Measurements from ENCODE around the gene IQSEC1. TPM values are rescaled to one million over a fixed set of nuclear protein-coding genes. Genes with fewer than 3 reads are reported as not detected.

The IQSEC1 gene
- 7.6 TPM for polyA plus RNA-seq (2013)

- ChIA-PET POLR2A (no interaction called here), CTCF (interaction anchor here (0.8 to 1.4 kb wide), 2 partner anchors 9 to 19 kb away, joined by 3 to 5 read pairs; no protein-coding TSS in a partner anchor)
- peak; percentile 50 to 79 (median 78) for DNase-seq
- Histone ChIP-seq H3K36me3 (ENCODE audit: control insufficient read depth in 4 of 4, insufficient read depth in 4 of 4, low read length in 3 of 4) (no peaks in the 10 kb centered on the region), H3K4me3 (ENCODE audit: control insufficient read depth in 1 of 7, extremely low read depth in 1 of 7, insufficient read depth in 4 of 7, low read depth in 2 of 7, low read length in 6 of 7) (peak within 1 kb of the TSS in 2 of 7 experiments; percentile 30 to 46), H3K9me3 (ENCODE audit: control extremely low read depth in 1 of 5, control insufficient read depth in 4 of 5, insufficient read depth in 2 of 5, low read depth in 1 of 5, low read length in 4 of 5) (peaks cover 0 to 4% (median 0%) of the 10 kb centered on the region in 5 experiments), H3K4me1 (ENCODE audit: control extremely low read depth in 1 of 4, control insufficient read depth in 4 of 4, insufficient read depth in 4 of 4, low read length in 3 of 4) (peaks cover 0 to 35% (median 30%) of the 10 kb centered on the region in 4 experiments), H3K27me3 (replicated peaks in 2 of 5; ENCODE audit: control insufficient read depth in 4 of 5, insufficient read depth in 5 of 5, low read length in 4 of 5) (peaks cover 0 to 41% (median 9%) of the 10 kb centered on the region in 5 experiments), H3K27ac (ENCODE audit: insufficient read depth in 1 of 2, low read depth in 1 of 2, low read length in 2 of 2, poor library complexity in 1 of 2, severe bottlenecking in 2 of 2) (no peak within 1 kb of the TSS)
- WGBS (ENCODE audit: insufficient coverage) = 13% methylated on average over 28 of the region's 63 CpGs
These were observed at the start of gene IQSEC1 for GRCh38 chr3:13073326-13074005. Gene IQSEC1, minus strand, starts transcription at chr3:13073429. Its CDS starts 415 bp downstream, at chr3:13073014.

GRCh38 chr3:13122081-13123012 is 49.1 kb upstream of the IQSEC1 start:
- no peaks in the 10 kb centered on the region for H3K36me3 ChIP-seq (ENCODE audit: control insufficient read depth in 4 of 4, insufficient read depth in 4 of 4, low read length in 3 of 4)
- H3K27ac ChIP-seq (ENCODE audit: insufficient read depth in 1 of 2, low read depth in 1 of 2, low read length in 2 of 2, poor library complexity in 1 of 2, severe bottlenecking in 2 of 2) = no peak overlapping the region
- no peak overlapping the region for H3K4me3 ChIP-seq (ENCODE audit: control insufficient read depth in 1 of 7, extremely low read depth in 1 of 7, insufficient read depth in 4 of 7, low read depth in 2 of 7, low read length in 6 of 7)
- DNase-seq = no peak
- no peaks in the 10 kb centered on the region for H3K27me3 ChIP-seq (replicated peaks in 2 of 5; ENCODE audit: control insufficient read depth in 4 of 5, insufficient read depth in 5 of 5, low read length in 4 of 5)
- 88% methylated on average over 18 of the region's 20 CpGs for WGBS (ENCODE audit: insufficient coverage)
- no peaks in the 10 kb centered on the region for H3K9me3 ChIP-seq (ENCODE audit: control extremely low read depth in 1 of 5, control insufficient read depth in 4 of 5, insufficient read depth in 2 of 5, low read depth in 1 of 5, low read length in 4 of 5)
- CTCF ChIA-PET = interaction anchor here (0.7 kb wide), 1 partner anchor 31 kb away, joined by 3 read pairs; no protein-coding TSS in a partner anchor
- H3K4me1 ChIP-seq (ENCODE audit: control extremely low read depth in 1 of 4, control insufficient read depth in 4 of 4, insufficient read depth in 4 of 4, low read length in 3 of 4) = no peaks in the 10 kb centered on the region
- POLR2A ChIA-PET = no interaction called here

GRCh38 chr3:13121553-13122001 is 48.3 kb upstream of the IQSEC1 start:
- Histone ChIP-seq H3K27me3 (replicated peaks in 2 of 5; ENCODE audit: control insufficient read depth in 4 of 5, insufficient read depth in 5 of 5, low read length in 4 of 5) (no peaks in the 10 kb centered on the region), H3K4me1 (ENCODE audit: control extremely low read depth in 1 of 4, control insufficient read depth in 4 of 4, insufficient read depth in 4 of 4, low read length in 3 of 4) (no peaks in the 10 kb centered on the region), H3K4me3 (ENCODE audit: control insufficient read depth in 1 of 7, extremely low read depth in 1 of 7, insufficient read depth in 4 of 7, low read depth in 2 of 7, low read length in 6 of 7) (no peak overlapping the region), H3K9me3 (ENCODE audit: control extremely low read depth in 1 of 5, control insufficient read depth in 4 of 5, insufficient read depth in 2 of 5, low read depth in 1 of 5, low read length in 4 of 5) (no peaks in the 10 kb centered on the region), H3K27ac (ENCODE audit: insufficient read depth in 1 of 2, low read depth in 1 of 2, low read length in 2 of 2, poor library complexity in 1 of 2, severe bottlenecking in 2 of 2) (no peak overlapping the region), H3K36me3 (ENCODE audit: control insufficient read depth in 4 of 4, insufficient read depth in 4 of 4, low read length in 3 of 4) (no peaks in the 10 kb centered on the region)
- ChIA-PET POLR2A (no interaction called here), CTCF (no interaction called here)
- whole genome bisulfite sequencing (ENCODE audit: insufficient coverage) = 95% methylated on average over 13 of the region's 14 CpGs
- DNase-seq = no peak

DNA sequence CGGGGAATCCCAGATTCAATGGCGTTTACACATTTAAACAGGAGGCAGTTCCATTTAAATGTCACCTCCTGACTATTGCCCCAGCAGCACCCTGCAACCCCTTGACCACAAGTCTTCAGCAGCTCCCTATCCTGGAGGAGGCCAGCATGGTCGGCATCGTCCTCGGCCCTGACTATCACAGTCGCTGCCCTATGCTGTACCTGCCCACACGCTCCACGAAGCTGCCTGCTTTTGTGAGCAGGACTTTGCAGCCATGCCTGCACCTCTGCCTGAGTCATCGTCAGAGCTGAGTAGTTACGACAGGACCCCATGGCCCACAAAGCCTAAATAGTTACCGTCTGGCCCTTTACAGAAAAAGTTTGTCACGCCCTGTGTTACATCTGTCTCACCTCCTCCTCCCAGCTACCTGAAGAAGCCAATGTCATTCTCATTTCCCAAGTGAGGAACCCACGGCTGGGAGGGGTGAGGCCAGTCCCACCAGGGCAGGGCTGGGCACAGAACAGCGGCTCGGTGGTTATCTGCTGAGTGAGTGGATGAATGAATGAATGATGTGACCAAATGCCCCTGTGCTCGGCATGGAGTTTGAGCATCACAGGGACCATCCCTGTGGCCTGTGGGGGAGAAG is 47.8 kb upstream of the IQSEC1 start:
- WGBS (ENCODE audit: insufficient coverage) = 97% methylated on average over 11 of the region's 16 CpGs
- CTCF ChIA-PET = interaction anchor here (0.9 kb wide), 1 partner anchor 341 kb away, joined by 3 read pairs; no protein-coding TSS in a partner anchor

GRCh38 chr3:13120289-13120927 is 47.2 kb upstream of the IQSEC1 start:
- POLR2A ChIA-PET = no interaction called here
- no peaks in the 10 kb centered on the region for H3K27me3 ChIP-seq (replicated peaks in 2 of 5; ENCODE audit: control insufficient read depth in 4 of 5, insufficient read depth in 5 of 5, low read length in 4 of 5)
- CTCF ChIA-PET = interaction anchor here (0.9 kb wide), 1 partner anchor 341 kb away, joined by 3 read pairs; no protein-coding TSS in a partner anchor

More for the DNA sequence above, 47.8 kb upstream of the IQSEC1 start:
- no peak overlapping the region for H3K4me3 ChIP-seq (ENCODE audit: control insufficient read depth in 1 of 7, extremely low read depth in 1 of 7, insufficient read depth in 4 of 7, low read depth in 2 of 7, low read length in 6 of 7)
- H3K27ac ChIP-seq (ENCODE audit: insufficient read depth in 1 of 2, low read depth in 1 of 2, low read length in 2 of 2, poor library complexity in 1 of 2, severe bottlenecking in 2 of 2) = no peak overlapping the region
- H3K36me3 ChIP-seq (ENCODE audit: control insufficient read depth in 4 of 4, insufficient read depth in 4 of 4, low read length in 3 of 4) = no peaks in the 10 kb centered on the region
- POLR2A ChIA-PET = no interaction called here
- H3K9me3 ChIP-seq (ENCODE audit: control extremely low read depth in 1 of 5, control insufficient read depth in 4 of 5, insufficient read depth in 2 of 5, low read depth in 1 of 5, low read length in 4 of 5) = no peaks in the 10 kb centered on the region
- no peak for DNase-seq
- H3K4me1 ChIP-seq (ENCODE audit: control extremely low read depth in 1 of 4, control insufficient read depth in 4 of 4, insufficient read depth in 4 of 4, low read length in 3 of 4) = no peaks in the 10 kb centered on the region
- no peaks in the 10 kb centered on the region for H3K27me3 ChIP-seq (replicated peaks in 2 of 5; ENCODE audit: control insufficient read depth in 4 of 5, insufficient read depth in 5 of 5, low read length in 4 of 5)

DNA sequence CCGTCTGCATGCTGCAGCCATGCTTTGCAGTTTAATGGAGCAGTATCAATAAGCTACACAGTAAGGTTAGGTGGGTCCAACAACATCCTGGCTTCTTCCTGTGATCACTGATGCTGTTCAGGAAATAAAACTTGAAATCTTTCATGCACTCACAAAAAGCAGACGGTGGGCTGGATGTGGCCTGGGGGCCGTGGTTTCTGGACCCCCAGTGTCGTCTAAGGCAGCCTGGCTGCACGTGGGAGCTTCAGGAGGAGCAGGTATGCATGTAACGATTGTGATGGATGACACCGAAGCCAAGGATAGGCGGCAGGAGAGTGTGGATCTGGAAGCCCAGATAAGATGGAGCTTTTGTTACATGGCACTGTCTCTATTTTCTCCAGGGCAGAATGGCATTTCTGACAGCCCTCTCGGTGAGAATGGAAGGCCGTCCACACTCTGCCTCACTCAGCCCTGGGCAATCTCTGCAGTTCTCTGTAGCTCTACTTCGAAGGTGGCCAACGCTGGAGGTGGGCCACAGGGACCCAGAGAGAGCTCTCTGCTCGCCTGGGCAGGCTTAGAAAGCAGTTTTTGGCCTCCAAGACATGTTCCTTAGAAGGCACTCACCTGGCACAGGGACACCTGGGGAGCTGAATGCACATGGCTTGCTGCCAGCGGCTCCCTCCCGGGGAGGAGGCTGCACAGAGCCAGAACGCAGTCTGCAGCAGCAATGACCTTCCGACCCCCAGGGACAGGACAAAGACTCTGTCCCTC is 46.4 kb upstream of the IQSEC1 start:
- Histone ChIP-seq H3K4me1 (ENCODE audit: control extremely low read depth in 1 of 4, control insufficient read depth in 4 of 4, insufficient read depth in 4 of 4, low read length in 3 of 4) (no peaks in the 10 kb centered on the region), H3K9me3 (ENCODE audit: control extremely low read depth in 1 of 5, control insufficient read depth in 4 of 5, insufficient read depth in 2 of 5, low read depth in 1 of 5, low read length in 4 of 5) (no peaks in the 10 kb centered on the region), H3K27ac (ENCODE audit: insufficient read depth in 1 of 2, low read depth in 1 of 2, low read length in 2 of 2, poor library complexity in 1 of 2, severe bottlenecking in 2 of 2) (no peak overlapping the region), H3K36me3 (ENCODE audit: control insufficient read depth in 4 of 4, insufficient read depth in 4 of 4, low read length in 3 of 4) (no peaks in the 10 kb centered on the region), H3K4me3 (ENCODE audit: control insufficient read depth in 1 of 7, extremely low read depth in 1 of 7, insufficient read depth in 4 of 7, low read depth in 2 of 7, low read length in 6 of 7) (no peak overlapping the region), H3K27me3 (replicated peaks in 2 of 5; ENCODE audit: control insufficient read depth in 4 of 5, insufficient read depth in 5 of 5, low read length in 4 of 5) (no peaks in the 10 kb centered on the region)
- ChIA-PET POLR2A (interaction anchor here (0.7 kb wide), 1 partner anchor 22 kb away, joined by 3 read pairs; no protein-coding TSS in a partner anchor), CTCF (interaction anchor here (1.0 kb wide), 1 partner anchor 11 kb away, joined by 3 read pairs; no protein-coding TSS in a partner anchor)
- WGBS (ENCODE audit: insufficient coverage) = 73% methylated on average over 14 of the region's 17 CpGs
- DNase-seq = no peak

More at GRCh38 chr3:13120289-13120927, 47.2 kb upstream of the IQSEC1 start:
- Histone ChIP-seq H3K36me3 (ENCODE audit: control insufficient read depth in 4 of 4, insufficient read depth in 4 of 4, low read length in 3 of 4) (no peaks in the 10 kb centered on the region), H3K4me3 (ENCODE audit: control insufficient read depth in 1 of 7, extremely low read depth in 1 of 7, insufficient read depth in 4 of 7, low read depth in 2 of 7, low read length in 6 of 7) (no peak overlapping the region), H3K27ac (ENCODE audit: insufficient read depth in 1 of 2, low read depth in 1 of 2, low read length in 2 of 2, poor library complexity in 1 of 2, severe bottlenecking in 2 of 2) (no peak overlapping the region), H3K9me3 (ENCODE audit: control extremely low read depth in 1 of 5, control insufficient read depth in 4 of 5, insufficient read depth in 2 of 5, low read depth in 1 of 5, low read length in 4 of 5) (no peaks in the 10 kb centered on the region), H3K4me1 (ENCODE audit: control extremely low read depth in 1 of 4, control insufficient read depth in 4 of 4, insufficient read depth in 4 of 4, low read length in 3 of 4) (no peaks in the 10 kb centered on the region)
- no peak for DNase-seq
- WGBS (ENCODE audit: insufficient coverage) = 96% methylated on average over 12 of the region's 14 CpGs
